GM12878 (cell line): Measurements from ENCODE around the gene DAZAP1. TPM values are rescaled to one million over a fixed set of nuclear protein-coding genes. Genes with fewer than 3 reads are reported as not detected.

Source experiments
- ATAC-seq: fragments of 200-7000 bp; cut with Tn5 transposase; 3 replicates; pipeline ENCODE4 v1.9.1; 2020; ENCODE audit warnings: mild to moderate bottlenecking, moderate library complexity
- BruUV-seq: library from RNA; stranded (reverse); fragments of 400-500 nt; replicated peaks from 2 replicates; lab custom pipeline; 2021; lab: Mats Ljungman, UMichigan
- CTCF ChIA-PET: fragments of 300-600 bp; sonication (Branson Sonifier 250); formaldehyde crosslinking; extraction: SDS; loops from one replicate; lab custom pipeline; 2021; ENCODE audit warnings: inconsistent platforms; lab: Yijun Ruan, JAX
- POLR2A ChIA-PET: fragments of 350-600 bp; formaldehyde crosslinking; extraction: SDS; loops from one replicate; lab custom pipeline; 2021; ENCODE audit warnings: inconsistent platforms; lab: Charles Lee
- RAD21 ChIA-PET: fragments of 300-600 bp; sonication (Branson Sonifier 250); formaldehyde crosslinking; loops from one replicate; lab custom pipeline; 2023; ENCODE audit warnings: antibody characterized with exemption; ENCODE audit not compliant: unreplicated experiment; lab: Charles Lee
- SMC1A ChIA-PET: fragments of 300-600 bp; sonication (Branson Sonifier 250); formaldehyde crosslinking; loops from one replicate; lab custom pipeline; 2023; ENCODE audit not compliant: unreplicated experiment, uncharacterized antibody; lab: Charles Lee
- DNase-seq: peaks from one replicate; pipeline ENCODE4 v3.0.0-alpha.2; 2011; ENCODE audit warnings: low read depth, low spot score
- FAIRE-seq: peaks from 3 replicates; lab custom pipeline; 2011; peaks lifted over from hg19 to GRCh38; lab: Jason Lieb, UNC
- H2AFZ ChIP-seq: 2 replicates; pipeline ENCODE4 v1.6.0; 2011; ENCODE audit warnings: low read depth, low read length, control low read depth; ENCODE audit not compliant: control insufficient read depth
- H3K27ac ChIP-seq: 2 replicates; pipeline ENCODE4 v1.5.1; 2011; ENCODE audit warnings: control low read depth; ENCODE audit not compliant: control insufficient read depth, insufficient read depth
- H3K27me3 ChIP-seq, 2 experiments: replicated peaks in 1 of 2; 2 replicates each; pipeline versions ENCODE4 v1.6.0 to v1.6.1; 2011; ENCODE audit warnings: low read length in 1 of 2; ENCODE audit not compliant: control insufficient read depth in 2 of 2, insufficient read depth in 2 of 2
- H3K36me3 ChIP-seq, 2 experiments: 2 replicates each; pipeline ENCODE4 v1.5.1; 2011; ENCODE audit warnings: low read length in 1 of 2; ENCODE audit not compliant: control insufficient read depth in 2 of 2, insufficient read depth in 2 of 2
- H3K4me1 ChIP-seq: 2 replicates; pipeline ENCODE4 v1.6.1; 2011; ENCODE audit warnings: mild to moderate bottlenecking, low read length, moderate library complexity, mixed read lengths; ENCODE audit not compliant: control insufficient read depth, insufficient read depth
- H3K4me2 ChIP-seq: 2 replicates; pipeline ENCODE4 v1.6.0; 2011; ENCODE audit warnings: control low read depth; ENCODE audit not compliant: control insufficient read depth, insufficient read depth
- H3K4me3 ChIP-seq: fragments of 200-600 bp; sonication (generic); 2 replicates; pipeline ENCODE4 v1.5.1; 2016
- H3K79me2 ChIP-seq: 2 replicates; pipeline ENCODE4 v1.6.0; 2011; ENCODE audit warnings: low read length; ENCODE audit not compliant: control insufficient read depth, insufficient read depth
- H3K9ac ChIP-seq: 2 replicates; pipeline ENCODE4 v1.8.0; 2011; ENCODE audit warnings: low read length, control low read depth, mixed read lengths; ENCODE audit not compliant: control insufficient read depth, insufficient read depth
- H3K9me3 ChIP-seq: replicated peaks from 3 replicates; pipeline ENCODE4 v1.5.1; 2011; ENCODE audit warnings: mild to moderate bottlenecking, low read length; ENCODE audit not compliant: control insufficient read depth, insufficient read depth
- H4K20me1 ChIP-seq: 2 replicates; pipeline ENCODE4 v1.6.0; 2011; ENCODE audit not compliant: control insufficient read depth, insufficient read depth
- FOS ChIP-seq: IDR thresholded peaks from 3 replicates; pipeline ENCODE4 v1.6.1; 2011; ENCODE audit warnings: borderline replicate concordance; ENCODE audit not compliant: insufficient read length; ENCODE audit errors: extremely low read depth
- KAT2A ChIP-seq: conservative IDR thresholded peaks from 2 replicates; pipeline ENCODE4 v1.6.1; 2011; ENCODE audit warnings: low read depth, low read length; ENCODE audit not compliant: control insufficient read depth
- PAX5 ChIP-seq: IDR thresholded peaks from 2 replicates; pipeline ENCODE4 v1.6.1; 2011; ENCODE audit warnings: low read depth, low read length, borderline replicate concordance
- POLR2A ChIP-seq: IDR thresholded peaks from 2 replicates; pipeline ENCODE4 v1.6.1; 2011; ENCODE audit warnings: low read depth, mild to moderate bottlenecking, low read length
- ZNF217 ChIP-seq: fragments of 450-650 bp; IDR thresholded peaks from 2 replicates; pipeline ENCODE4 v1.6.1; 2017; ENCODE audit warnings: antibody characterized with exemption, mild to moderate bottlenecking
- ZZZ3 ChIP-seq: IDR thresholded peaks from 2 replicates; pipeline ENCODE4 v1.6.1; 2011; ENCODE audit warnings: low read depth; ENCODE audit not compliant: control insufficient read depth, insufficient read length
- WGBS: methylation state at CpG from one replicate; pipeline ENCODE4 v1.1.6; 2016; ENCODE audit warnings: low lambda C conversion rate; ENCODE audit not compliant: insufficient replicate concordance, insufficient coverage; ENCODE audit errors: missing lambda C conversion rate; 5-methylcytosine and 5-hydroxymethylcytosine counted together
- in situ Hi-C: fragments of 300-500 bp; cut with MboI; formaldehyde crosslinking; loops from 9 replicates; pipeline ENCODE4 v1.14.3; 2018; ENCODE audit warnings: mixed read lengths
- intact Hi-C: fragments of 100-400 bp; cut with micrococcal nuclease; formaldehyde crosslinking; loops from one replicate; pipeline ENCODE4 v1.14.2; 2022; ENCODE audit not compliant: unreplicated experiment
- polyA plus RNA-seq, 11 experiments: library from polyadenylated mRNA; depleted of rRNA in 4 of 11; unstranded in 6 of 11; stranded (reverse) in 5 of 11; fragments of >200 nt; fragmentation: Nextera tagmentation in 4 of 11; fragmentation: Illumina TruSeq in 1 of 11; extraction: Ambion mirVana in 4 of 11; extraction: Trizol in 1 of 11; gene quantifications; 1 replicate in 1 of 11; 2 replicates in 10 of 11; pipeline versions ENCODE4 v1.2.1 to v1.2.3, GENCODE V29; 2011 to 2016; ENCODE audit warnings: inconsistent platforms in 2 of 11, missing spikeins in 2 of 11, low read depth in 1 of 11
- total RNA-seq, 4 experiments: library from RNA; depleted of rRNA in 3 of 4; stranded (reverse); fragments of >200 nt in 3 of 4; fragmentation: Illumina TruSeq in 1 of 4; extraction: Trizol in 1 of 4; gene quantifications; 2 replicates each; pipeline versions ENCODE4 v1.2.1 to v1.2.3, GENCODE V29; 2013 to 2021
- TF ChIP-seq, protein P1 (sequence below): fragments of 450-650 bp; IDR thresholded peaks from 2 replicates; pipeline ENCODE4 v1.6.1; 2016; ENCODE audit warnings: mild to moderate bottlenecking
- TF ChIP-seq, protein P2 (sequence below): fragments of 450-650 bp; IDR thresholded peaks from 2 replicates; pipeline ENCODE4 v1.6.1; 2017; ENCODE audit warnings: antibody characterized with exemption, mild to moderate bottlenecking, moderate library complexity
- TF ChIP-seq, protein P3 (sequence below): fragments of 450-650 bp; IDR thresholded peaks from 2 replicates; pipeline ENCODE4 v1.6.1; 2017; ENCODE audit warnings: mild to moderate bottlenecking, moderate library complexity
- TF ChIP-seq, protein P4 (sequence below): fragments of 450-650 bp; IDR thresholded peaks from 2 replicates; pipeline ENCODE4 v1.6.1; 2017; ENCODE audit warnings: borderline replicate concordance

The DAZAP1 gene
- total and polyA plus RNA-seq, 10 of the 15 experiments (the other 5 are each of a cell fraction or from before 2014, with no cell fraction given) = 9.9 to 240 (median 92.3) TPM

DNA sequence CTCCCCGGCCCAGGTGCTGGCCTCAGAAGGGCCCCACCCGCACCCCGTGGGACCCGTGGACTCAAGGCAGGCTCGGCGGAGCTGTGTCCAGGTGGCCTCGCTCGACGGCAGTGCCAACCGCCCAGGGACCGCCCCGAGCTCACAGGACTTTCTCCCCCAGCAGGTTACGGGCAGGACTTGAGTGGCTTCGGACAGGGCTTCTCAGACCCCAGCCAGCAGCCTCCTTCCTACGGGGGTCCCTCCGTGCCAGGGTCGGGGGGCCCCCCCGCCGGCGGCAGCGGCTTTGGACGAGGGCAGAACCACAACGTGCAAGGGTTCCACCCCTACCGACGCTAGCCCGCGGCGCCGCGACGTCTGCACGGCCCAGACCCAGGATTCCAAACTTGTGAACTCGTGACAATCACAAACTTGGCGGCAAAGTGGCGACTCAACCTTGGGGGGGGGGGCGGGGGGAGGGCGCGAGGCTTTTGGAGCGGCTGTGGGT, 27.2 kb downstream of the DAZAP1 start (continued):
- TF ChIP-seq, protein P1, sequence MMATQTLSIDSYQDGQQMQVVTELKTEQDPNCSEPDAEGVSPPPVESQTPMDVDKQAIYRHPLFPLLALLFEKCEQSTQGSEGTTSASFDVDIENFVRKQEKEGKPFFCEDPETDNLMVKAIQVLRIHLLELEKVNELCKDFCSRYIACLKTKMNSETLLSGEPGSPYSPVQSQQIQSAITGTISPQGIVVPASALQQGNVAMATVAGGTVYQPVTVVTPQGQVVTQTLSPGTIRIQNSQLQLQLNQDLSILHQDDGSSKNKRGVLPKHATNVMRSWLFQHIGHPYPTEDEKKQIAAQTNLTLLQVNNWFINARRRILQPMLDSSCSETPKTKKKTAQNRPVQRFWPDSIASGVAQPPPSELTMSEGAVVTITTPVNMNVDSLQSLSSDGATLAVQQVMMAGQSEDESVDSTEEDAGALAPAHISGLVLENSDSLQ = no peak
- TF ChIP-seq, protein P2, sequence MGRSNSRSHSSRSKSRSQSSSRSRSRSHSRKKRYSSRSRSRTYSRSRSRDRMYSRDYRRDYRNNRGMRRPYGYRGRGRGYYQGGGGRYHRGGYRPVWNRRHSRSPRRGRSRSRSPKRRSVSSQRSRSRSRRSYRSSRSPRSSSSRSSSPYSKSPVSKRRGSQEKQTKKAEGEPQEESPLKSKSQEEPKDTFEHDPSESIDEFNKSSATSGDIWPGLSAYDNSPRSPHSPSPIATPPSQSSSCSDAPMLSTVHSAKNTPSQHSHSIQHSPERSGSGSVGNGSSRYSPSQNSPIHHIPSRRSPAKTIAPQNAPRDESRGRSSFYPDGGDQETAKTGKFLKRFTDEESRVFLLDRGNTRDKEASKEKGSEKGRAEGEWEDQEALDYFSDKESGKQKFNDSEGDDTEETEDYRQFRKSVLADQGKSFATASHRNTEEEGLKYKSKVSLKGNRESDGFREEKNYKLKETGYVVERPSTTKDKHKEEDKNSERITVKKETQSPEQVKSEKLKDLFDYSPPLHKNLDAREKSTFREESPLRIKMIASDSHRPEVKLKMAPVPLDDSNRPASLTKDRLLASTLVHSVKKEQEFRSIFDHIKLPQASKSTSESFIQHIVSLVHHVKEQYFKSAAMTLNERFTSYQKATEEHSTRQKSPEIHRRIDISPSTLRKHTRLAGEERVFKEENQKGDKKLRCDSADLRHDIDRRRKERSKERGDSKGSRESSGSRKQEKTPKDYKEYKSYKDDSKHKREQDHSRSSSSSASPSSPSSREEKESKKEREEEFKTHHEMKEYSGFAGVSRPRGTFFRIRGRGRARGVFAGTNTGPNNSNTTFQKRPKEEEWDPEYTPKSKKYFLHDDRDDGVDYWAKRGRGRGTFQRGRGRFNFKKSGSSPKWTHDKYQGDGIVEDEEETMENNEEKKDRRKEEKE = no peak
- TF ChIP-seq FOS (no peak), ZZZ3 (no peak)

DNA sequence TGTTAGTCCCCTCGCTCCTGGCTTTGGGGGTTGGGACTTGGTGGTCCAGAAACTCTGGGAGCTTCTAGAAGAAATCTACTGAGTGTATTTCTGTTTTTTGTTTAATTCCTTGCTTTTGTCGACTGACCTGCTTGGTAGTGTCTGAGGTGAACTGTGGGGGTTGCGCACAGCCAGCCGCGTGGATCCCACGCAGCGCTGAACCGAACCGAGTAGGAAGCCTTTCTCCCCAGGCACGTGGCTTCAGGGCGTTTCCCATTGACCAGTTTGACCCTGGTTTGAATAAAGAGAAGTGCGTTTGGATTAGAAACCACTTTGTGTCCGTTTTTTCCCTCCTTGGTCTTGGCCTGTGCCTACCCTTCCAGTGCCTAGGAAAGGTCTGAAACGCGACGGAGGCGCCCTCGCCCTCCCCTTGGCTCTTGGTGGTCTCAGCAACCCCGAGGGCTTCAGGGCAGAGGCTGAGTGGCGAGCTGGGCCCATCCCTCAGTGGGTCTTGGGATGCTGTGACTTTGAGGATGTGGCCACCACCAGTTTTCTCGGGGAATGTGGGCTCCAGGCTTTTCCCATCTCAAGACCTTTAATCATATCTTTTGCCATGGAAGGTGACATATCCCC, 28.1 kb downstream of the DAZAP1 start:
- RAD21 ChIA-PET = interaction anchor here (0.8 kb wide), 1 partner anchor 9 kb away, joined by 3 read pairs; no protein-coding TSS in a partner anchor
- SMC1A ChIA-PET = interaction anchor here (0.5 kb wide), 1 partner anchor 18 kb away, joined by 3 read pairs; no protein-coding TSS in a partner anchor
- Histone ChIP-seq H4K20me1 (no peaks in the 10 kb centered on the region; the same call in 1 of the 2 replicates), H3K36me3 (peaks cover 3 to 30% of the 10 kb centered on the region in 2 experiments), H3K4me1 (peaks cover 8% of the 10 kb centered on the region), H3K9ac (no peak overlapping the region), H2AFZ (no peak overlapping the region), H3K9me3 (no peaks in the 10 kb centered on the region), H3K27ac (no peak overlapping the region), H3K4me2 (no peak overlapping the region), H3K79me2 (peaks cover 23% of the 10 kb centered on the region), H3K27me3 (no peaks in the 10 kb centered on the region), H3K4me3 (no peak overlapping the region)
- POLR2A ChIA-PET = no interaction called here
- DNase-seq = no peak
- 87% methylated on average over 21 of the region's 21 CpGs for WGBS
- intact Hi-C loops (no loop called here), in situ Hi-C loops (no loop called here)
- no peak for ATAC-seq
- FAIRE-seq = no peak
- BruUV-seq = no TSS peak
- CTCF ChIA-PET = interaction anchor here (0.5 kb wide), 1 partner anchor 357 kb away, joined by 3 read pairs; no protein-coding TSS in a partner anchor
- TF ChIP-seq, protein P3, sequence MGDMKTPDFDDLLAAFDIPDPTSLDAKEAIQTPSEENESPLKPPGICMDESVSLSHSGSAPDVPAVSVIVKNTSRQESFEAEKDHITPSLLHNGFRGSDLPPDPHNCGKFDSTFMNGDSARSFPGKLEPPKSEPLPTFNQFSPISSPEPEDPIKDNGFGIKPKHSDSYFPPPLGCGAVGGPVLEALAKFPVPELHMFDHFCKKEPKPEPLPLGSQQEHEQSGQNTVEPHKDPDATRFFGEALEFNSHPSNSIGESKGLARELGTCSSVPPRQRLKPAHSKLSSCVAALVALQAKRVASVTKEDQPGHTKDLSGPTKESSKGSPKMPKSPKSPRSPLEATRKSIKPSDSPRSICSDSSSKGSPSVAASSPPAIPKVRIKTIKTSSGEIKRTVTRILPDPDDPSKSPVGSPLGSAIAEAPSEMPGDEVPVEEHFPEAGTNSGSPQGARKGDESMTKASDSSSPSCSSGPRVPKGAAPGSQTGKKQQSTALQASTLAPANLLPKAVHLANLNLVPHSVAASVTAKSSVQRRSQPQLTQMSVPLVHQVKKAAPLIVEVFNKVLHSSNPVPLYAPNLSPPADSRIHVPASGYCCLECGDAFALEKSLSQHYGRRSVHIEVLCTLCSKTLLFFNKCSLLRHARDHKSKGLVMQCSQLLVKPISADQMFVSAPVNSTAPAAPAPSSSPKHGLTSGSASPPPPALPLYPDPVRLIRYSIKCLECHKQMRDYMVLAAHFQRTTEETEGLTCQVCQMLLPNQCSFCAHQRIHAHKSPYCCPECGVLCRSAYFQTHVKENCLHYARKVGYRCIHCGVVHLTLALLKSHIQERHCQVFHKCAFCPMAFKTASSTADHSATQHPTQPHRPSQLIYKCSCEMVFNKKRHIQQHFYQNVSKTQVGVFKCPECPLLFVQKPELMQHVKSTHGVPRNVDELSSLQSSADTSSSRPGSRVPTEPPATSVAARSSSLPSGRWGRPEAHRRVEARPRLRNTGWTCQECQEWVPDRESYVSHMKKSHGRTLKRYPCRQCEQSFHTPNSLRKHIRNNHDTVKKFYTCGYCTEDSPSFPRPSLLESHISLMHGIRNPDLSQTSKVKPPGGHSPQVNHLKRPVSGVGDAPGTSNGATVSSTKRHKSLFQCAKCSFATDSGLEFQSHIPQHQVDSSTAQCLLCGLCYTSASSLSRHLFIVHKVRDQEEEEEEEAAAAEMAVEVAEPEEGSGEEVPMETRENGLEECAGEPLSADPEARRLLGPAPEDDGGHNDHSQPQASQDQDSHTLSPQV = no peak
- TF ChIP-seq, protein P4, sequence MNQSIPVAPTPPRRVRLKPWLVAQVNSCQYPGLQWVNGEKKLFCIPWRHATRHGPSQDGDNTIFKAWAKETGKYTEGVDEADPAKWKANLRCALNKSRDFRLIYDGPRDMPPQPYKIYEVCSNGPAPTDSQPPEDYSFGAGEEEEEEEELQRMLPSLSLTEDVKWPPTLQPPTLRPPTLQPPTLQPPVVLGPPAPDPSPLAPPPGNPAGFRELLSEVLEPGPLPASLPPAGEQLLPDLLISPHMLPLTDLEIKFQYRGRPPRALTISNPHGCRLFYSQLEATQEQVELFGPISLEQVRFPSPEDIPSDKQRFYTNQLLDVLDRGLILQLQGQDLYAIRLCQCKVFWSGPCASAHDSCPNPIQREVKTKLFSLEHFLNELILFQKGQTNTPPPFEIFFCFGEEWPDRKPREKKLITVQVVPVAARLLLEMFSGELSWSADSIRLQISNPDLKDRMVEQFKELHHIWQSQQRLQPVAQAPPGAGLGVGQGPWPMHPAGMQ = no peak
- TF ChIP-seq POLR2A (peak; percentile 52; the same call in 1 of the 2 replicates), ZNF217 (no peak), KAT2A (no peak), PAX5 (no peak)
